ENCODE data around the gene RNU1-2. TPM values are rescaled to one million over a fixed set of nuclear protein-coding genes. Genes with fewer than 3 reads are reported as not detected.
"Not testable (repeated sequence)": the region's sequence is repeated elsewhere in the genome, so short reads cannot be mapped to it uniquely, and the experiment has no call there.

Gene RNU1-2
- total RNA-seq, 2 experiments from 2014 or later, result 4,982 to 5,937 TPM

DNA sequence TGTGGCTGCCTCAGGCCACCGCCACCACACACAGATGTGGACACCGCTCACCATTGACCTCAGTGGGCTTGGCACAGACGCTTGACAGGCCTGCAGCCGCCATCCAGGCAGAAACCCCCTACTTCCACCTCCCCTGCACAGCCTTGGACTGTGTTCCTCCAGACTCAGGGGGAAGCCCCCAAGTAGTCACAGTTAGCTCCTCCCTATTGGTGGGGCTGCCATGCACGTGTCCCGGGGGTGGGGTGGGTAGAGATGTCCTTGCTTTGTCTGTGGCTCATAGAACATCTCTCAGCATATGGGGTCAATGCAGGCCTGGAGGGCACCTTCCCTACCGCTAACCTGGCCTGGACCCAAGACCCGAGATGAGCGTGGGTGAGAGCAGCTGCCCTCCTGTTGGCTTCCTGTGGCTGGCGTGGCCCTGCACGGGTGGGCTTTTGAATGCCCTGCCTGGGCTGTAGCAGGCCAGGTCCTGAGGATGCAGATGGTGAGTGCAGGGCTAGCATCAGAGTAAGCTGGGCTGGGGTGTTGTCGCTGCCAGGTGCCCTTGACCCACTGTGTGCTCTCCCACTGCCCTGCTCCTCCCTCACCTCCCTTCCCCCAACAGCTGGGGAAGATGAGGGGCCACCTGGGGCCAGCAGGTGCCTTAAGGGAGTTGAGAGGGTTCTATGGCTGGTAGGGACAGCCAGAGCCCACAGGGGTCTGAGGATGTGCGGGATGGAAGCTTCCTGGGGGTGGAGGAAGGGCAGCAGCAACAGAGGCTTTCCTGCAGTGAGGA lies 32.1 kb downstream of the RNU1-2 start:
- DNase-seq, result no peak
- TF ChIP-seq, protein P1, sequence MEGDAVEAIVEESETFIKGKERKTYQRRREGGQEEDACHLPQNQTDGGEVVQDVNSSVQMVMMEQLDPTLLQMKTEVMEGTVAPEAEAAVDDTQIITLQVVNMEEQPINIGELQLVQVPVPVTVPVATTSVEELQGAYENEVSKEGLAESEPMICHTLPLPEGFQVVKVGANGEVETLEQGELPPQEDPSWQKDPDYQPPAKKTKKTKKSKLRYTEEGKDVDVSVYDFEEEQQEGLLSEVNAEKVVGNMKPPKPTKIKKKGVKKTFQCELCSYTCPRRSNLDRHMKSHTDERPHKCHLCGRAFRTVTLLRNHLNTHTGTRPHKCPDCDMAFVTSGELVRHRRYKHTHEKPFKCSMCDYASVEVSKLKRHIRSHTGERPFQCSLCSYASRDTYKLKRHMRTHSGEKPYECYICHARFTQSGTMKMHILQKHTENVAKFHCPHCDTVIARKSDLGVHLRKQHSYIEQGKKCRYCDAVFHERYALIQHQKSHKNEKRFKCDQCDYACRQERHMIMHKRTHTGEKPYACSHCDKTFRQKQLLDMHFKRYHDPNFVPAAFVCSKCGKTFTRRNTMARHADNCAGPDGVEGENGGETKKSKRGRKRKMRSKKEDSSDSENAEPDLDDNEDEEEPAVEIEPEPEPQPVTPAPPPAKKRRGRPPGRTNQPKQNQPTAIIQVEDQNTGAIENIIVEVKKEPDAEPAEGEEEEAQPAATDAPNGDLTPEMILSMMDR (IDR thresholded peaks at IDR 0.05), result no peak
- Histone ChIP-seq H3K4me3 (ENCODE audit: low read length) (no peak overlapping the region), H3K27ac (ENCODE audit: low read depth in 1 of 2, low read length in 2 of 2) (no peak overlapping the region), H3K27me3 (ENCODE audit: control insufficient read depth in 1 of 2, insufficient read depth in 2 of 2, low read length in 2 of 2) (no peaks in the 10 kb centered on the region), H3K9me3 (ENCODE audit: control insufficient read depth in 1 of 2, insufficient read depth in 1 of 2, low read length in 2 of 2) (no peaks in the 10 kb centered on the region), H3K36me3 (ENCODE audit: insufficient read depth, low read length) (peaks cover 26% of the 10 kb centered on the region), H3K4me1 (ENCODE audit: insufficient read depth, low read length) (peaks cover 12% of the 10 kb centered on the region)
- Mint-ChIP-seq H3K4me1 (ENCODE audit: low read depth) (peaks cover 9% of the 10 kb centered on the region), H3K27me3 (no peaks in the 10 kb centered on the region), H3K4me3 (no peak overlapping the region), H3K27ac (no peak overlapping the region), H3K36me3 (ENCODE audit: low read depth) (peaks cover 28% of the 10 kb centered on the region), H3K9me3 (no peaks in the 10 kb centered on the region)
- ChIA-PET POLR2A (interaction anchor here (1.1 kb wide), 1 partner anchor 13 kb away, joined by 3 read pairs; no protein-coding TSS in a partner anchor), CTCF (no interaction called here)
- intact Hi-C loops (cut with DNase I, micrococcal nuclease), result loop anchor here in 1 of 2 experiments (10.0 kb wide), 1 partner anchor 313 kb away; the partner anchor contains the start of gene NBPF1
- ATAC-seq (ENCODE audit: poor library complexity), result no peak

- H3K27me3 Mint-ChIP-seq; POLR2A ChIA-PET; ATAC-seq (ENCODE audit: poor library complexity); H3K9me3 ChIP-seq (ENCODE audit: control insufficient read depth in 1 of 2, insufficient read depth in 1 of 2, low read length in 2 of 2); H3K27me3 ChIP-seq (ENCODE audit: control insufficient read depth in 1 of 2, insufficient read depth in 2 of 2, low read length in 2 of 2); H3K9me3 Mint-ChIP-seq; H3K4me1 Mint-ChIP-seq (ENCODE audit: low read depth); H3K4me3 Mint-ChIP-seq; H3K27ac ChIP-seq (ENCODE audit: low read depth in 1 of 2, low read length in 2 of 2); H3K27ac Mint-ChIP-seq; H3K4me1 ChIP-seq (ENCODE audit: insufficient read depth, low read length); H3K4me3 ChIP-seq (ENCODE audit: low read length); CTCF ChIA-PET; DNase-seq: not testable (repeated sequence)
- intact Hi-C loops (cut with DNase I, micrococcal nuclease), result loop anchor here in 1 of 2 experiments (10.0 kb wide), 1 partner anchor 315 kb away; the partner anchor contains the start of gene NBPF1
- peaks cover 37% of the 10 kb centered on the region for H3K36me3 Mint-ChIP-seq (ENCODE audit: low read depth)
- peaks cover 22% of the 10 kb centered on the region for H3K36me3 ChIP-seq (ENCODE audit: insufficient read depth, low read length)
Observed at GRCh38 chr1:16929146-16930041, 33.6 kb downstream of the RNU1-2 start.

DNA sequence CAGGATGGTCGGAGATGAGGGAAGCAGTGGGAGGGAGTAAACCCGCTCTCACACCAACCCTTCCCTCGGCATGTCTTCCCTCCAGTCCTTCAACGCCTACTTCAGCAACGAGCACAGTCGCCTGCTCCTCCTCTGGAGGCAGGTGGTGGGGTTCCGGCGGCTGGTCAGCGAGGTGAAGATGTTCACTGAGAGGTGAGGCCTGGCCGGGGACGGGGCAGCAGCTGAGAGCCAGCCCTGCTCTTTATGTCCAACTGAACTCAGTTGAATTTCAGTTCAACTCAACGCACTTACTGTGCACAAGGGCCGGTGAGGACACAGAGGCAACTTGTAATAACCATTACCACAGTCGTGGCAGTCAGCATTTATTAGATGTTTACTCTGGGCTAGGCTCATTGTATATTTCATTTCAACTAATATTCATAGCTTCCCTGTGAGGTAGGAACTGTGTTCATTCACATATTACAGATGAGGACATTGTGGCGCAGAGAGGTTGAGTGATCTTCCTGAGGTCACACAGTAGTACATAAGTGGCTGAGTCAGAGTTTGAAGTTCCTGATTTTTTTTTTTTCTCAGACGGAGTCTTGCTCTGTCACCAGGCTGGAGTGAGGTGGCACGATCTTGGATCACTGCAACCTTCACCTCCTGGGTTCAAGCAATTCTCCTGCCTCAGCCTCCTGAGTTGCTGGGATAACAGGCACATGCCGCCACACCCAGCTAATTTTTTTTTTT lies 35.6 kb downstream of the RNU1-2 start:
- H3K4me3 ChIP-seq (ENCODE audit: low read length); H3K9me3 ChIP-seq (ENCODE audit: control insufficient read depth in 1 of 2, insufficient read depth in 1 of 2, low read length in 2 of 2); H3K27me3 Mint-ChIP-seq; H3K4me1 Mint-ChIP-seq (ENCODE audit: low read depth); ATAC-seq (ENCODE audit: poor library complexity); POLR2A ChIA-PET; CTCF ChIA-PET; DNase-seq; H3K4me1 ChIP-seq (ENCODE audit: insufficient read depth, low read length); H3K27ac Mint-ChIP-seq; H3K27ac ChIP-seq (ENCODE audit: low read depth in 1 of 2, low read length in 2 of 2); intact Hi-C loops (cut with DNase I, micrococcal nuclease); H3K27me3 ChIP-seq (ENCODE audit: control insufficient read depth in 1 of 2, insufficient read depth in 2 of 2, low read length in 2 of 2); H3K4me3 Mint-ChIP-seq; H3K9me3 Mint-ChIP-seq: not testable (repeated sequence)
- peaks cover 24% of the 10 kb centered on the region for H3K36me3 ChIP-seq (ENCODE audit: insufficient read depth, low read length)
- H3K36me3 Mint-ChIP-seq (ENCODE audit: low read depth), result peaks cover 50% of the 10 kb centered on the region

DNA sequence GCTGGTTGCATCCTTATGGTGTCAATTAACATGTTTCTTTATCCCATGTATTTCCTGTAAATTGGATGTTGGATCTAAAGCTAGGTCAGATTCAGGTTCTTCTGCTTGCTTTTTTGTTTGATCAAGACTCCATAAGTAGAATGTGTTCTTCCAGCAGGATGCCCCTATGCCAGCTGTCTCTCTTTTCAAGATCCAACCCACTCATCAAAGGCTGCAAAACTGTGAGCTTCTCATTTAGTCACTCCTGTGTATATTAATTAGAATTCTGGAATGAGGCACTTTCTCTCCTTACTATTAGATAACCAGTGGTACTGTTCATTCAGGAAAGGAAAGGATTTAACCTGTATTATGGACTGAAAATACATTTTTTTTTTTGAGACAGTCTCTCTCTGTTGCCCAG lies 38.2 kb downstream of the RNU1-2 start:
- H3K27ac ChIP-seq (ENCODE audit: low read depth in 1 of 2, low read length in 2 of 2); H3K4me3 ChIP-seq (ENCODE audit: low read length); H3K4me1 Mint-ChIP-seq (ENCODE audit: low read depth); H3K4me1 ChIP-seq (ENCODE audit: insufficient read depth, low read length); H3K27me3 ChIP-seq (ENCODE audit: control insufficient read depth in 1 of 2, insufficient read depth in 2 of 2, low read length in 2 of 2); H3K9me3 ChIP-seq (ENCODE audit: control insufficient read depth in 1 of 2, insufficient read depth in 1 of 2, low read length in 2 of 2); DNase-seq; H3K9me3 Mint-ChIP-seq; intact Hi-C loops (cut with DNase I, micrococcal nuclease); H3K27ac Mint-ChIP-seq; H3K27me3 Mint-ChIP-seq; ATAC-seq (ENCODE audit: poor library complexity); H3K4me3 Mint-ChIP-seq: not testable (repeated sequence)
- CTCF ChIA-PET, result interaction anchor here (1.0 kb wide), 1 partner anchor 18 kb away, joined by 7 read pairs; no protein-coding TSS in a partner anchor
- POLR2A ChIA-PET, result interaction anchor here (0.7 kb wide), 1 partner anchor 96 kb away, joined by 3 read pairs; no protein-coding TSS in a partner anchor
- H3K36me3 ChIP-seq (ENCODE audit: insufficient read depth, low read length), result peaks cover 35% of the 10 kb centered on the region
- H3K36me3 Mint-ChIP-seq (ENCODE audit: low read depth), result peaks cover 59% of the 10 kb centered on the region

- H3K27ac Mint-ChIP-seq; ATAC-seq (ENCODE audit: poor library complexity); CTCF ChIA-PET; H3K9me3 Mint-ChIP-seq; H3K27ac ChIP-seq (ENCODE audit: low read depth in 1 of 2, low read length in 2 of 2); H3K4me1 ChIP-seq (ENCODE audit: insufficient read depth, low read length); H3K4me3 ChIP-seq (ENCODE audit: low read length); POLR2A ChIA-PET; H3K9me3 ChIP-seq (ENCODE audit: control insufficient read depth in 1 of 2, insufficient read depth in 1 of 2, low read length in 2 of 2); H3K4me1 Mint-ChIP-seq (ENCODE audit: low read depth); H3K27me3 Mint-ChIP-seq; DNase-seq; intact Hi-C loops (cut with DNase I, micrococcal nuclease); H3K27me3 ChIP-seq (ENCODE audit: control insufficient read depth in 1 of 2, insufficient read depth in 2 of 2, low read length in 2 of 2); H3K4me3 Mint-ChIP-seq: not testable (repeated sequence)
- H3K36me3 Mint-ChIP-seq (ENCODE audit: low read depth), result peaks cover 56% of the 10 kb centered on the region
- H3K36me3 ChIP-seq (ENCODE audit: insufficient read depth, low read length), result peaks cover 24% of the 10 kb centered on the region
Observed at GRCh38 chr1:16936580-16936979, 40.8 kb downstream of the RNU1-2 start.

Data from CD4-positive, alpha-beta T cell (primary cell).